D721Med (cell line): ENCODE measurements around the gene EED.

Experiments used
- DNase-seq: peaks from one replicate; pipeline ENCODE4 v3.0.0; 2011; ENCODE audit warnings: low spot score; ENCODE audit not compliant: insufficient read length
- FAIRE-seq: peaks from 2 replicates; lab custom pipeline; 2011; peaks lifted over from hg19 to GRCh38; lab: Jason Lieb, UNC
- TF ChIP-seq, protein P1 (sequence below): IDR thresholded peaks from 2 replicates; pipeline ENCODE4 v1.5.1; 2012; ENCODE audit warnings: mild to moderate bottlenecking, control low read depth; ENCODE audit not compliant: insufficient read depth; ENCODE audit errors: missing control alignments

The EED gene

DNA sequence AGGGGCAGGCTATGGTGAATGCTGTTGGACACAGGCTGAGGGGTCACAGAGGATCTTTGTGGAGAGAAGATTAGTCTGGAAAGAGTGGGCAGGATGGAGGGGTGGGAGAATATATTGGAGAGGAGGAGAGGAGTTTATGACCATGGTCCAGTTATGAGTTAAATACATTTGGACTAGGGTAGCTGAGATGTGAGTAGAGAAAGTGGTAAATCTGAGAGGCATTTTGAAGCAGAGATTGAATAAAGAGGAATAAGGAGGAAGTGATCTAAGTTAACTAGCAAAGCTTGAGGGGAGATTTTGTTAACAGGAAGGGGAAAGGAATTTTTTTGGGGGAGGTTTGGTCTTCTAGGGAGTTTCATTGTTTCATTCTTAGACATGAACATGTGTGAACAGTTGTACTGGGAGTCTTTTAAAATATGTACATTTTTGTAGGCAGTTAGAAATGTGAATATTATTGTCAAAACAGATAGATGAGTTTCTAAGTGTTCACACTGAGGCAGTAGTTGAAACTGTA is 43.1 kb upstream of the EED start:
- no peak for DNase-seq
- TF ChIP-seq, protein P1, sequence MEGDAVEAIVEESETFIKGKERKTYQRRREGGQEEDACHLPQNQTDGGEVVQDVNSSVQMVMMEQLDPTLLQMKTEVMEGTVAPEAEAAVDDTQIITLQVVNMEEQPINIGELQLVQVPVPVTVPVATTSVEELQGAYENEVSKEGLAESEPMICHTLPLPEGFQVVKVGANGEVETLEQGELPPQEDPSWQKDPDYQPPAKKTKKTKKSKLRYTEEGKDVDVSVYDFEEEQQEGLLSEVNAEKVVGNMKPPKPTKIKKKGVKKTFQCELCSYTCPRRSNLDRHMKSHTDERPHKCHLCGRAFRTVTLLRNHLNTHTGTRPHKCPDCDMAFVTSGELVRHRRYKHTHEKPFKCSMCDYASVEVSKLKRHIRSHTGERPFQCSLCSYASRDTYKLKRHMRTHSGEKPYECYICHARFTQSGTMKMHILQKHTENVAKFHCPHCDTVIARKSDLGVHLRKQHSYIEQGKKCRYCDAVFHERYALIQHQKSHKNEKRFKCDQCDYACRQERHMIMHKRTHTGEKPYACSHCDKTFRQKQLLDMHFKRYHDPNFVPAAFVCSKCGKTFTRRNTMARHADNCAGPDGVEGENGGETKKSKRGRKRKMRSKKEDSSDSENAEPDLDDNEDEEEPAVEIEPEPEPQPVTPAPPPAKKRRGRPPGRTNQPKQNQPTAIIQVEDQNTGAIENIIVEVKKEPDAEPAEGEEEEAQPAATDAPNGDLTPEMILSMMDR, result no peak
- FAIRE-seq, result no peak

DNA sequence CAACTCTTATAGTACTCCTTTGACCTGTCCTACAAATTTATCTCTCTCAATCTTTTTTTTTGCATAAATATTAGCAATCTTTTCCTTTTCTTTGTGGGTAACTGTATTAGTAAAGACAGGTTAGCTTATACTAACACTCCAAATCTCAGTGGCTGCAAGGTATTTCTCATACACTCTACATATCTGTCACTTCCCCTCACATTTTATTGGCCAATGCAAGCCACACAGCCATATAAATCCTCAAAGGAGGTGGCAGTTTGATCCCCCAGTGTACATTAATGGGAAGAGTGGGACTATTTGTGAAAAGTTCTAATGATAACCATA is 42.6 kb upstream of the EED start:
- FAIRE-seq (no peak), DNase-seq (no peak)
- TF ChIP-seq, protein P1, result no peak

DNA sequence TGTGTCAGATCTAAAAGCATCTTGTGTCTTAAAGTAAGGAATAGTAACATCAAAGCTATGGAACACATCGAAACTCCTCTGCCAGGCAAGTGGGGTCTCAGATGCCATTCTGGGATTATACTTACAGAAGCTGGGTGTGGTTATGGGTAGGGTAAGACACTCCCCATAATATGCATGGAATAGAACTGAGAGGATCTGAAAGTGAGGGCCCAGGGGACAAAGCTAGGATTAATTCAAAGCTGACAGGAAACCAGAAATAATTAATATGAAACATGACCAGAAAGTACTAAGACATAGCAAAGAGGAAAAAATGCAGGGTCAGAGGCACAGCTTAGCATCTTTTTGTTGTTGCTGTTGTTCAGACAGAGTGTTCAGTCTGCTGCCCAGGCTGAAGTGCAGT is 40.2 kb upstream of the EED start:
- no peak for FAIRE-seq
- TF ChIP-seq, protein P1, result no peak

DNA sequence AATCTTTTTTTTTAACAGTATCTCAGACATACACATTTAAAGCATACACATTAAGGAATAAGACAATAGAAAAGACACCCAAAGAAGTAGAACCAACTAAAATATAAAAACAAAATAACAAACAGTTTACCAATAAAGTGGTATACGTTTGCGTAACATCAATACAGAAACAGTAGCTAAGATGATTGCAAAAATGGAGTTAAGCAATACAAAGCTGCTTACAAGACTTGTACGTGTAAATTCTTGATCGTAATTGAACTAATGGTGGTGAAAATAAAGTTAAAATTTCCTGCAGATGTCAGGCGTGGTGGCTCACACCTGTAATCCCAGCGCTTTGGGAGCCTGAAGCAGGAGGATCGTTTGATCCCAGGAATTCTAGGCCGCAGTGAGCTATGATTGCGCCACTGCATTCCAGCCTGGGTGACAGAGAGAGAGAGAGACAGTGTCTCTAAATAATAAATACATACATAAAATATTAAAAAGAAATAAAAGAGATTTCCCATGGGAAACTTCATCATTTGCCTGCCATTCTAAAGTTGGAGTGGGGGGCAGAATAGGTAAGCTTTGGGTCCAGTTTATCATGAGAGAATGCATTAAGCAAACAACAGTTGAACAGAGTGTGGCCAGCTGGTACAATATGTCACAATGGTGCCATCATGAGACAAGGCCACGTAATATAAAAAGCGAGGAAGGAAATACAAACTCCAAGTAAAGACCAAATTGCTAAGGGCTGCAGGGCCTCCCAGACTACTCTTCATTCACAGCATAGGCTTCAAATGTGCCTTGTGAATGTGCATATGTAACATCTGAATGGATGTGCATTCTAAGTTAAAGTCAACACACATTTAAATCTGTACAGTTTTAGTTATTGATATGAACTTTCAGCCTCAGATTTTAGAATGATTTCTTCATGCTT is 38.9 kb upstream of the EED start:
- DNase-seq (no peak), FAIRE-seq (no peak)
- TF ChIP-seq, protein P1, result no peak

More for the DNA sequence above, 40.2 kb upstream of the EED start:
- DNase-seq, result no peak

DNA sequence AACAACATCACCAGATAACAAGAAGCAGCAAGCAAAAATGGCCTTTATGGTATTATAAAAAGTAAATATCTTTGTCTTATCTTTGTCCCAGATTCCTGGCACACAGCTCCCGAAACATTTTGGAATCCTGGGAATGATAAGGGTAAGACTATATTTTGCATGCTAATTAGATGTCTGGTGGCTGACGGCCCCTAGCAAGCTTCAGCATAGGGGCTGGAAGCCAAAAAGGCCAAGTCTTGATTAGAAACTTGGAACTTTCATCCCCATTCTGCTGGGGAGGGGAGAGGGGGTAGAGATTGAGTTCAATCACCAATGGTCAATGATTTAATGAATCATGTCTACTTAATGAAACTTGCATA is 38.2 kb upstream of the EED start:
- FAIRE-seq (no peak), DNase-seq (no peak)
- TF ChIP-seq, protein P1, result no peak

DNA sequence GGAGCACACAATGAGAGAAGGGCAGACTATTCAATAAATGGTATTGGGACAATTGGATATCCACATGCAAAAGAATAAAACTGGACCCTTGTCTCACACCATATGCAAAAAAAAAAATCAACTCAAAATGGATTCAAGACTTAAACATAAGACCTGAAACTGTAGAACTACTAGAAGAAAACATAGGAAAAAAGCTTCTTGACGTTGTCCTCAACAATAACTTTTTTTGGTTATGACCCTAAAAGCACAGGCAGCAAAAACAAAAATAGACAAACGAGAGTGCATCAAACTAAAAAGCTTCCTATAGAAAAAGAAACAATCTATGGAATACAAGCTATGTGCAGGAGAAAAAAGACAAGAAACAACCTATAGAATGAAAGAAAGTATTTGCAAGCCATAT is 37.1 kb upstream of the EED start:
- FAIRE-seq, result no peak
- TF ChIP-seq, protein P1, result no peak

DNA sequence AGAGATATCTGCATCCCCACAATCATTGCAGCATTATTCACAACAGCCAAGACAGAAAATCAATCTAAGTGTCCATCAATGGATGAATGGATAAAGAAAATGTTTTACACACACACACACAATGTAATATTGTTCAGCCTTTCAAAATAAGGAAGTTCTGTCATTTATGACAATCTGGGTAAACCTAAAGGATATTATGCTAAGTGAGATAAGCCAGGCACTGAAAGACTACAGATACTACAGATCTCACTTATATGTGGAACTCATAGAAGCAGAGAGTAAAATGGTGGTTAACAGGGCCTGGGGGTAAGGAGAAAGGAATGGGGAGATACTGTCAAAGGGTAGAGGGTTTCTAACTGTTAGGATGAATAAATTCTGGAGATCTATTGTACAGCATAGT is 36.0 kb upstream of the EED start:
- TF ChIP-seq, protein P1, result no peak
- FAIRE-seq, result no peak
- no peak for DNase-seq

More for the DNA sequence above, 37.1 kb upstream of the EED start:
- no peak for DNase-seq
